Measurements from ENCODE around the gene SLCO2A1. TPM values are rescaled to one million over a fixed set of nuclear protein-coding genes. Genes with fewer than 3 reads are reported as not detected.

The SLCO2A1 gene
- total and polyA plus RNA-seq, 2 experiments from 2014 or later = 0.31 to 1.0 TPM

DNA sequence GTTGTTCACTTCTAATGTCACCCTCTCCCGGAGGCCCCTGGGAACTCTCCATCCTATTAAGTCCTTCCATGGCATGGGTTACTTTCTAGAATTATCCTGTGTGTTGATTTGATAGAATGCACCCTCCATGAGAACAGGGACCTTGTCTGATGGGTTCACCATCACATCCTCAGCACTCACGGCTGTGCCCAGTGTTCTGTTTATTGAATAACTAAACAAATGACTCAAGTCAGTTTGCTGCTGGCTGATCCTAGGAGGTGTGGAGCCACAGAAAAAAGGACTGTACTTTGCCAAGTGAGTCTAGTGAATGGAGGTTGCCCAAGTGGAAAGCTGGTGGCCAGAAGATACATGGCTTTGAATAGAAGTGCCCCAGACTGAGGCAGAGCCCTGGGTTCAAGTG is 85.5 kb downstream of the SLCO2A1 start:
- Histone ChIP-seq H3K27ac (ENCODE audit: low read depth) (no peak overlapping the region), H2AFZ (no peak overlapping the region), H3K79me2 (replicated peaks; ENCODE audit: insufficient read depth) (no peaks in the 10 kb centered on the region), H3K4me3 (no peak overlapping the region), H3K27me3 (ENCODE audit: insufficient read depth) (no peaks in the 10 kb centered on the region), H3K4me2 (no peak overlapping the region), H3F3A (replicated peaks; ENCODE audit: low read depth) (no peaks in the 10 kb centered on the region), H3K36me3 (ENCODE audit: insufficient read depth) (no peaks in the 10 kb centered on the region), H4K20me1 (replicated peaks; ENCODE audit: insufficient read depth) (no peaks in the 10 kb centered on the region), H3K9me2 (ENCODE audit: insufficient read depth) (no peaks in the 10 kb centered on the region), H3K4me1 (ENCODE audit: insufficient read depth) (no peaks in the 10 kb centered on the region)
- TF ChIP-seq POLR2AphosphoS5 (IDR thresholded peaks at IDR 0.05; ENCODE audit: low read depth) (no peak), STAT1 (IDR thresholded peaks at IDR 0.05; ENCODE audit: unreplicated experiment) (no peak), CREB1 (CRISPR knock-in tag; IDR thresholded peaks at IDR 0.05; ENCODE audit: low read depth) (no peak), ZNF331 (CRISPR knock-in tag; IDR thresholded peaks at IDR 0.05; ENCODE audit: low read depth) (no peak), JUNB (IDR thresholded peaks at IDR 0.05; ENCODE audit: unreplicated experiment) (no peak)
- TF ChIP-seq, protein P1, sequence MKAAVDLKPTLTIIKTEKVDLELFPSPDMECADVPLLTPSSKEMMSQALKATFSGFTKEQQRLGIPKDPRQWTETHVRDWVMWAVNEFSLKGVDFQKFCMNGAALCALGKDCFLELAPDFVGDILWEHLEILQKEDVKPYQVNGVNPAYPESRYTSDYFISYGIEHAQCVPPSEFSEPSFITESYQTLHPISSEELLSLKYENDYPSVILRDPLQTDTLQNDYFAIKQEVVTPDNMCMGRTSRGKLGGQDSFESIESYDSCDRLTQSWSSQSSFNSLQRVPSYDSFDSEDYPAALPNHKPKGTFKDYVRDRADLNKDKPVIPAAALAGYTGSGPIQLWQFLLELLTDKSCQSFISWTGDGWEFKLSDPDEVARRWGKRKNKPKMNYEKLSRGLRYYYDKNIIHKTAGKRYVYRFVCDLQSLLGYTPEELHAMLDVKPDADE (IDR thresholded peaks at IDR 0.05) = no peak
- TF ChIP-seq, protein P2, sequence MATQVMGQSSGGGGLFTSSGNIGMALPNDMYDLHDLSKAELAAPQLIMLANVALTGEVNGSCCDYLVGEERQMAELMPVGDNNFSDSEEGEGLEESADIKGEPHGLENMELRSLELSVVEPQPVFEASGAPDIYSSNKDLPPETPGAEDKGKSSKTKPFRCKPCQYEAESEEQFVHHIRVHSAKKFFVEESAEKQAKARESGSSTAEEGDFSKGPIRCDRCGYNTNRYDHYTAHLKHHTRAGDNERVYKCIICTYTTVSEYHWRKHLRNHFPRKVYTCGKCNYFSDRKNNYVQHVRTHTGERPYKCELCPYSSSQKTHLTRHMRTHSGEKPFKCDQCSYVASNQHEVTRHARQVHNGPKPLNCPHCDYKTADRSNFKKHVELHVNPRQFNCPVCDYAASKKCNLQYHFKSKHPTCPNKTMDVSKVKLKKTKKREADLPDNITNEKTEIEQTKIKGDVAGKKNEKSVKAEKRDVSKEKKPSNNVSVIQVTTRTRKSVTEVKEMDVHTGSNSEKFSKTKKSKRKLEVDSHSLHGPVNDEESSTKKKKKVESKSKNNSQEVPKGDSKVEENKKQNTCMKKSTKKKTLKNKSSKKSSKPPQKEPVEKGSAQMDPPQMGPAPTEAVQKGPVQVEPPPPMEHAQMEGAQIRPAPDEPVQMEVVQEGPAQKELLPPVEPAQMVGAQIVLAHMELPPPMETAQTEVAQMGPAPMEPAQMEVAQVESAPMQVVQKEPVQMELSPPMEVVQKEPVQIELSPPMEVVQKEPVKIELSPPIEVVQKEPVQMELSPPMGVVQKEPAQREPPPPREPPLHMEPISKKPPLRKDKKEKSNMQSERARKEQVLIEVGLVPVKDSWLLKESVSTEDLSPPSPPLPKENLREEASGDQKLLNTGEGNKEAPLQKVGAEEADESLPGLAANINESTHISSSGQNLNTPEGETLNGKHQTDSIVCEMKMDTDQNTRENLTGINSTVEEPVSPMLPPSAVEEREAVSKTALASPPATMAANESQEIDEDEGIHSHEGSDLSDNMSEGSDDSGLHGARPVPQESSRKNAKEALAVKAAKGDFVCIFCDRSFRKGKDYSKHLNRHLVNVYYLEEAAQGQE (IDR thresholded peaks at IDR 0.05; ENCODE audit: unreplicated experiment) = no peak
- TF ChIP-seq, protein P3, sequence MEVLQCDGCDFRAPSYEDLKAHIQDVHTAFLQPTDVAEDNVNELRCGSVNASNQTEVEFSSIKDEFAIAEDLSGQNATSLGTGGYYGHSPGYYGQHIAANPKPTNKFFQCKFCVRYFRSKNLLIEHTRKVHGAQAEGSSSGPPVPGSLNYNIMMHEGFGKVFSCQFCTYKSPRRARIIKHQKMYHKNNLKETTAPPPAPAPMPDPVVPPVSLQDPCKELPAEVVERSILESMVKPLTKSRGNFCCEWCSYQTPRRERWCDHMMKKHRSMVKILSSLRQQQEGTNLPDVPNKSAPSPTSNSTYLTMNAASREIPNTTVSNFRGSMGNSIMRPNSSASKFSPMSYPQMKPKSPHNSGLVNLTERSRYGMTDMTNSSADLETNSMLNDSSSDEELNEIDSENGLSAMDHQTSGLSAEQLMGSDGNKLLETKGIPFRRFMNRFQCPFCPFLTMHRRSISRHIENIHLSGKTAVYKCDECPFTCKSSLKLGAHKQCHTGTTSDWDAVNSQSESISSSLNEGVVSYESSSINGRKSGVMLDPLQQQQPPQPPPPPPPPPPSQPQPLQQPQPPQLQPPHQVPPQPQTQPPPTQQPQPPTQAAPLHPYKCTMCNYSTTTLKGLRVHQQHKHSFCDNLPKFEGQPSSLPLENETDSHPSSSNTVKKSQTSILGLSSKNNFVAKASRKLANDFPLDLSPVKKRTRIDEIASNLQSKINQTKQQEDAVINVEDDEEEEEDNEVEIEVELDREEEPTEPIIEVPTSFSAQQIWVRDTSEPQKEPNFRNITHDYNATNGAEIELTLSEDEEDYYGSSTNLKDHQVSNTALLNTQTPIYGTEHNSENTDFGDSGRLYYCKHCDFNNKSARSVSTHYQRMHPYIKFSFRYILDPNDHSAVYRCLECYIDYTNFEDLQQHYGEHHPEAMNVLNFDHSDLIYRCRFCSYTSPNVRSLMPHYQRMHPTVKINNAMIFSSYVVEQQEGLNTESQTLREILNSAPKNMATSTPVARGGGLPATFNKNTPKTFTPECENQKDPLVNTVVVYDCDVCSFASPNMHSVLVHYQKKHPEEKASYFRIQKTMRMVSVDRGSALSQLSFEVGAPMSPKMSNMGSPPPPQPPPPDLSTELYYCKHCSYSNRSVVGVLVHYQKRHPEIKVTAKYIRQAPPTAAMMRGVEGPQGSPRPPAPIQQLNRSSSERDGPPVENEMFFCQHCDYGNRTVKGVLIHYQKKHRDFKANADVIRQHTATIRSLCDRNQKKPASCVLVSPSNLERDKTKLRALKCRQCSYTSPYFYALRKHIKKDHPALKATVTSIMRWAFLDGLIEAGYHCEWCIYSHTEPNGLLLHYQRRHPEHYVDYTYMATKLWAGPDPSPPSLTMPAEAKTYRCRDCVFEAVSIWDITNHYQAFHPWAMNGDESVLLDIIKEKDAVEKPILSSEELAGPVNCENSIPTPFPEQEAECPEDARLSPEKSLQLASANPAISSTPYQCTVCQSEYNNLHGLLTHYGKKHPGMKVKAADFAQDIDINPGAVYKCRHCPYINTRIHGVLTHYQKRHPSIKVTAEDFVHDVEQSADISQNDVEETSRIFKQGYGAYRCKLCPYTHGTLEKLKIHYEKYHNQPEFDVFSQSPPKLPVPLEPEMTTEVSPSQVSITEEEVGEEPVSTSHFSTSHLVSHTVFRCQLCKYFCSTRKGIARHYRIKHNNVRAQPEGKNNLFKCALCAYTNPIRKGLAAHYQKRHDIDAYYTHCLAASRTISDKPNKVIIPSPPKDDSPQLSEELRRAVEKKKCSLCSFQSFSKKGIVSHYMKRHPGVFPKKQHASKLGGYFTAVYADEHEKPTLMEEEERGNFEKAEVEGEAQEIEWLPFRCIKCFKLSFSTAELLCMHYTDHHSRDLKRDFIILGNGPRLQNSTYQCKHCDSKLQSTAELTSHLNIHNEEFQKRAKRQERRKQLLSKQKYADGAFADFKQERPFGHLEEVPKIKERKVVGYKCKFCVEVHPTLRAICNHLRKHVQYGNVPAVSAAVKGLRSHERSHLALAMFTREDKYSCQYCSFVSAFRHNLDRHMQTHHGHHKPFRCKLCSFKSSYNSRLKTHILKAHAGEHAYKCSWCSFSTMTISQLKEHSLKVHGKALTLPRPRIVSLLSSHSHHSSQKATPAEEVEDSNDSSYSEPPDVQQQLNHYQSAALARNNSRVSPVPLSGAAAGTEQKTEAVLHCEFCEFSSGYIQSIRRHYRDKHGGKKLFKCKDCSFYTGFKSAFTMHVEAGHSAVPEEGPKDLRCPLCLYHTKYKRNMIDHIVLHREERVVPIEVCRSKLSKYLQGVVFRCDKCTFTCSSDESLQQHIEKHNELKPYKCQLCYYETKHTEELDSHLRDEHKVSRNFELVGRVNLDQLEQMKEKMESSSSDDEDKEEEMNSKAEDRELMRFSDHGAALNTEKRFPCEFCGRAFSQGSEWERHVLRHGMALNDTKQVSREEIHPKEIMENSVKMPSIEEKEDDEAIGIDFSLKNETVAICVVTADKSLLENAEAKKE (CRISPR knock-in tag; IDR thresholded peaks at IDR 0.05) = no peak
- H3K27ac Mint-ChIP-seq = no peak overlapping the region
- H3K36me3 Mint-ChIP-seq (ENCODE audit: low read depth) = no peaks in the 10 kb centered on the region
- H3K27me3 Mint-ChIP-seq (ENCODE audit: insufficient read depth, low read depth, poor library complexity) = peaks cover 2% of the 10 kb centered on the region
- H3K4me3 Mint-ChIP-seq = no peak overlapping the region
- DNase-seq (ENCODE audit: low spot score) = no peak
- H3K9me3 Mint-ChIP-seq = no peaks in the 10 kb centered on the region; the same call in 2 of the 3 replicates
- peaks cover 13% of the 10 kb centered on the region for H3K4me1 Mint-ChIP-seq
- no peak for ATAC-seq

All from GM23338 (cell line).